ENCODE measurements around the gene C1orf198.

C1orf198 gene

GRCh38 chr1:230866171-230867070, 1.9 kb downstream of the C1orf198 start:
- TF ChIP-seq, protein P1, sequence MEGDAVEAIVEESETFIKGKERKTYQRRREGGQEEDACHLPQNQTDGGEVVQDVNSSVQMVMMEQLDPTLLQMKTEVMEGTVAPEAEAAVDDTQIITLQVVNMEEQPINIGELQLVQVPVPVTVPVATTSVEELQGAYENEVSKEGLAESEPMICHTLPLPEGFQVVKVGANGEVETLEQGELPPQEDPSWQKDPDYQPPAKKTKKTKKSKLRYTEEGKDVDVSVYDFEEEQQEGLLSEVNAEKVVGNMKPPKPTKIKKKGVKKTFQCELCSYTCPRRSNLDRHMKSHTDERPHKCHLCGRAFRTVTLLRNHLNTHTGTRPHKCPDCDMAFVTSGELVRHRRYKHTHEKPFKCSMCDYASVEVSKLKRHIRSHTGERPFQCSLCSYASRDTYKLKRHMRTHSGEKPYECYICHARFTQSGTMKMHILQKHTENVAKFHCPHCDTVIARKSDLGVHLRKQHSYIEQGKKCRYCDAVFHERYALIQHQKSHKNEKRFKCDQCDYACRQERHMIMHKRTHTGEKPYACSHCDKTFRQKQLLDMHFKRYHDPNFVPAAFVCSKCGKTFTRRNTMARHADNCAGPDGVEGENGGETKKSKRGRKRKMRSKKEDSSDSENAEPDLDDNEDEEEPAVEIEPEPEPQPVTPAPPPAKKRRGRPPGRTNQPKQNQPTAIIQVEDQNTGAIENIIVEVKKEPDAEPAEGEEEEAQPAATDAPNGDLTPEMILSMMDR (conservative IDR thresholded peaks at IDR 0.05) = no peak
- H3K27ac ChIP-seq = no peak overlapping the region

DNA sequence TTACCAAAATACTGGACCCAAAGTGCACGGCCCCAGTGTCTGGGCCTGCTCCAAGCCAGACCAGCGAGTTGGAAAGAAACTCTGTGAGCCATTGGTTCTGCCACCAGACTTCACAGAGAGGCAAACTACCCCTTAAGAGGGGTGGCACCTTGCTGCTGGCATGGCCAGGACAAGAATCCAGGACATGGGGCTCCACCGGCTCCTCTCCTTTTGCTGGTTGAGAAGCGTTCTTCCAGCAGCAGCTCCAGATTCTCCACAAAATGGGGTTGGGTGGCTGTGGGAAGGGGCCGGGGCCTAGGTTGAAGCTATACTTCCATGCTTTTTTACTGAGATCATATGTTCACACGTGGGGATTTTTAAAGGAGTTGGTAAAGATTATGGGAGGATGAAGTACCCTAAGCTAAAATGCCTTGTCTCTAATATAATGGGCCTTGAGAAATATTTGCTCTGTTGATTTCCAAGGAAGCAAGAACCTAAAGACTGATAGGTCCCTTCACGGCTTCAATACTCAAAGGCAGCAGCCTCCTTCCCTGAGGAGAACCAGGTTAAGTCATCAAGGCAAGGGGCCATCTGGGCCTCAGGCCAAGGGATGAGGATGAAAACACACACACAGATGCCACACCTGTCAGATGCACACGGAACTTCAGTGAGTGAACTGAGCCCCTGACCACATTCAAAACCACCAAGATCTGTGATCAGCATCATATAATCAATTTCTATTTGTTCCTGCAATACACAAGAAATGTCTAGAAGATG, 3.1 kb downstream of the C1orf198 start:
- H3K27ac ChIP-seq = no peak overlapping the region
- TF ChIP-seq, protein P1 (conservative IDR thresholded peaks at IDR 0.05) = no peak

GRCh38 chr1:230864441-230864840, 3.9 kb downstream of the C1orf198 start:
- H3K27ac ChIP-seq = peak overlapping the region; percentile 75
- TF ChIP-seq, protein P1 (conservative IDR thresholded peaks at IDR 0.05) = no peak

DNA sequence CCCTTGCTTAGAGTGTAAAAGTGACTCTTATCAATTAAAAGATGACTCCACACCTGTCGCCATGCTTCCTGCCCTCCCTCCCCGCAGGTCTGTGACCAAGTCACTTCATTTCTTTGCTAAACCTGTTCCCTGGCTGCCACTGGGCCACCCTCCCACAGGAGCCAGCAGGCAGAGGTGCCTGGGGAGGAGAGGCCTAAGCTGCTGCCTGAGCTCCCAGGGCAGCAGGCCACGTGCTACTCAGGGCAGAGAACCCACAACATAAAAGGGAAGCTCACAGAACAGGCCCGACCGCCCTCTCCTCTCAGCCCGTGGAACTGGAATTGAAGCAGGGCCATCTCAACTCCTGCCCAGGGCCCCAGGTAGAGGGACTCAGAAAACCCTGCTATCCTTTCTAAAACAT, 4.9 kb downstream of the C1orf198 start:
- TF ChIP-seq, protein P1 (conservative IDR thresholded peaks at IDR 0.05) = no peak
- peak overlapping the region; percentile 75 for H3K27ac ChIP-seq

GRCh38 chr1:230861970-230862595, 6.2 kb downstream of the C1orf198 start:
- H3K27ac ChIP-seq = no peak overlapping the region
- TF ChIP-seq, protein P1 (conservative IDR thresholded peaks at IDR 0.05) = no peak

DNA sequence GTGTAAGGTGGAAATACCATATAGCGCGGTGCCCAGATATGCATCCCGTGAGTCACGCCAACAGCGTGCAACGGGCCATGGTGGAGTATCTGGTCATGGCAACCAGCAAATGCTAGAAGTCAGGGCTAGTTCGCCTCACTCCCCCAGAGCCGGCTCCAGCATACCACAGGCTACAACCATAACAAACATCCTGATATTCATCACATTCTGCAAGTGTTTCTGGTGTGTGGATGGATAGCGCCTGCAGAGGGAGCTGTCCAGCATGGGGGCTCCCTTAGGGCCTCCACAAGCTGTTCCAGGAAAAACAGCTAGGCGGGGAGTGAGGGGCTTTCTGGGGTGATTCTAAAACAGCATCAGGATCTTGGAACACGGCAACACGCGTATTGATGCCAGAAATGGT, 6.8 kb downstream of the C1orf198 start:
- TF ChIP-seq, protein P1 (conservative IDR thresholded peaks at IDR 0.05) = no peak
- no peak overlapping the region for H3K27ac ChIP-seq
